Measurements from ENCODE around the gene HPS6.
"Not testable (repeated sequence)": the region's sequence is repeated elsewhere in the genome, so short reads cannot be mapped to it uniquely, and the experiment has no call there.

Gene HPS6

GRCh38 chr10:102064868-102065560 lies at the start of gene HPS6:
Gene HPS6 (plus strand): TSS chr10:102065349. CDS start chr10:102065475, 126 bp downstream.
- peak; percentile 93 to 95 for DNase-seq
- TF ChIP-seq POLR2A (IDR thresholded peaks at IDR 0.05; ENCODE audit: low read length) (peak; percentile 89), GATA1 (IDR thresholded peaks at IDR 0.05; ENCODE audit: low read depth, low read length) (no peak)

GRCh38 chr10:102016416-102016815 lies 48.7 kb upstream of the HPS6 start:
- TF ChIP-seq POLR2A (IDR thresholded peaks at IDR 0.05; ENCODE audit: low read length) (no peak), GATA1 (IDR thresholded peaks at IDR 0.05; ENCODE audit: low read depth, low read length) (no peak)
- DNase-seq, result no peak

- TF ChIP-seq POLR2A (IDR thresholded peaks at IDR 0.05; ENCODE audit: low read length) (no peak), GATA1 (IDR thresholded peaks at IDR 0.05; ENCODE audit: low read depth, low read length) (no peak)
- no peak for DNase-seq
Measured at GRCh38 chr10:102017295-102017694, 47.9 kb upstream of the HPS6 start.

- DNase-seq, result no peak
- TF ChIP-seq GATA1 (IDR thresholded peaks at IDR 0.05; ENCODE audit: low read depth, low read length) (no peak), POLR2A (IDR thresholded peaks at IDR 0.05; ENCODE audit: low read length) (no peak)
Measured at GRCh38 chr10:102020938-102021337, 44.2 kb upstream of the HPS6 start.

GRCh38 chr10:102024799-102025198 lies 40.4 kb upstream of the HPS6 start:
- TF ChIP-seq GATA1 (IDR thresholded peaks at IDR 0.05; ENCODE audit: low read depth, low read length) (no peak), POLR2A (IDR thresholded peaks at IDR 0.05; ENCODE audit: low read length) (no peak)
- DNase-seq, result no peak

GRCh38 chr10:102027261-102027660 lies 37.9 kb upstream of the HPS6 start:
- TF ChIP-seq POLR2A (IDR thresholded peaks at IDR 0.05; ENCODE audit: low read length), result no peak
- no peak for TF ChIP-seq GATA1 (IDR thresholded peaks at IDR 0.05; ENCODE audit: low read depth, low read length)

GRCh38 chr10:102033787-102034186 lies 31.4 kb upstream of the HPS6 start:
- DNase-seq, result no peak
- TF ChIP-seq GATA1 (IDR thresholded peaks at IDR 0.05; ENCODE audit: low read depth, low read length), result no peak
- TF ChIP-seq POLR2A (IDR thresholded peaks at IDR 0.05; ENCODE audit: low read length), result no peak

More at GRCh38 chr10:102027261-102027660, 37.9 kb upstream of the HPS6 start:
- DNase-seq, result no peak

- not testable (repeated sequence) for DNase-seq
Measured at GRCh38 chr10:102035807-102036206, 29.3 kb upstream of the HPS6 start.

- TF ChIP-seq POLR2A (IDR thresholded peaks at IDR 0.05; ENCODE audit: low read length), result no peak
- no peak for TF ChIP-seq GATA1 (IDR thresholded peaks at IDR 0.05; ENCODE audit: low read depth, low read length)
- no peak for DNase-seq
Measured at GRCh38 chr10:102038410-102038809, 26.7 kb upstream of the HPS6 start.

- peak in 1 of 2 experiments; percentile 6 for DNase-seq
- no peak for TF ChIP-seq GATA1 (IDR thresholded peaks at IDR 0.05; ENCODE audit: low read depth, low read length)
- no peak for TF ChIP-seq POLR2A (IDR thresholded peaks at IDR 0.05; ENCODE audit: low read length)
Measured at GRCh38 chr10:102040305-102041050, 24.7 kb upstream of the HPS6 start.

GRCh38 chr10:102045292-102045691 lies 19.9 kb upstream of the HPS6 start:
- no peak for DNase-seq
- TF ChIP-seq GATA1 (IDR thresholded peaks at IDR 0.05; ENCODE audit: low read depth, low read length), result no peak
- TF ChIP-seq POLR2A (IDR thresholded peaks at IDR 0.05; ENCODE audit: low read length), result no peak

- no peak for TF ChIP-seq POLR2A (IDR thresholded peaks at IDR 0.05; ENCODE audit: low read length)
- no peak for TF ChIP-seq GATA1 (IDR thresholded peaks at IDR 0.05; ENCODE audit: low read depth, low read length)
- DNase-seq, result no peak
Measured at GRCh38 chr10:102046095-102046494, 19.1 kb upstream of the HPS6 start.

- DNase-seq, result not testable (repeated sequence)
Measured at GRCh38 chr10:102054881-102055646, 10.1 kb upstream of the HPS6 start.

- peak; percentile 68 for TF ChIP-seq POLR2A (IDR thresholded peaks at IDR 0.05; ENCODE audit: low read length)
- TF ChIP-seq GATA1 (IDR thresholded peaks at IDR 0.05; ENCODE audit: low read depth, low read length), result no peak
- DNase-seq, result peak; percentile 96 to 98
Measured at GRCh38 chr10:102055647-102056419, 9.3 kb upstream of the HPS6 start, which contains the start of gene ARMH3. Gene ARMH3 (minus strand): TSS chr10:102056173. CDS start chr10:102040114, 16,059 bp downstream.

Data from erythroblast (primary cell).